Parathyroid adenoma (tissue), 2 donors: Measurements from ENCODE around the gene RABGAP1.

Experiments used
- H2AFZ ChIP-seq: fragments of 300-600 bp; sonication (generic); one replicate; pipeline ENCODE4 v1.7.0; 2017; ENCODE audit warnings: antibody characterized with exemption, mild to moderate bottlenecking
- H3K27ac ChIP-seq: fragments of 300-600 bp; sonication (generic); one replicate; pipeline ENCODE4 v1.7.0; 2017
- H3K27me3 ChIP-seq: fragments of 300-600 bp; sonication (generic); one replicate; pipeline ENCODE4 v1.7.0; 2017; ENCODE audit warnings: low read length; ENCODE audit not compliant: control insufficient read depth, insufficient read depth
- H3K36me3 ChIP-seq: fragments of 300-600 bp; sonication (generic); one replicate; pipeline ENCODE4 v1.7.0; 2017; ENCODE audit warnings: low read length; ENCODE audit not compliant: control insufficient read depth, insufficient read depth
- H3K4me1 ChIP-seq: fragments of 300-600 bp; sonication (generic); one replicate; pipeline ENCODE4 v1.7.0; 2017; ENCODE audit warnings: control low read depth
- H3K4me2 ChIP-seq: fragments of 300-600 bp; sonication (generic); one replicate; pipeline ENCODE4 v1.7.0; 2017; ENCODE audit warnings: low read length
- H3K4me3 ChIP-seq: fragments of 300-600 bp; sonication (generic); one replicate; pipeline ENCODE4 v1.7.0; 2017; ENCODE audit warnings: low read depth, low read length
- H3K79me2 ChIP-seq: fragments of 300-600 bp; sonication (generic); one replicate; pipeline ENCODE4 v1.7.0; 2017; ENCODE audit warnings: control low read depth
- H3K9ac ChIP-seq: fragments of 300-600 bp; sonication (generic); one replicate; pipeline ENCODE4 v1.7.0; 2017; ENCODE audit warnings: mild to moderate bottlenecking
- H3K9me3 ChIP-seq: fragments of 300-600 bp; sonication (generic); one replicate; pipeline ENCODE4 v1.7.0; 2017; ENCODE audit warnings: low read length; ENCODE audit not compliant: control insufficient read depth
- CTCF ChIP-seq: fragments of 300-600 bp; sonication (generic); IDR thresholded peaks from one replicate; pipeline ENCODE4 v1.7.0; 2017; ENCODE audit warnings: antibody characterized with exemption, mild to moderate bottlenecking
- donor health status: primary hyperparathyroidism.

The RABGAP1 gene

DNA sequence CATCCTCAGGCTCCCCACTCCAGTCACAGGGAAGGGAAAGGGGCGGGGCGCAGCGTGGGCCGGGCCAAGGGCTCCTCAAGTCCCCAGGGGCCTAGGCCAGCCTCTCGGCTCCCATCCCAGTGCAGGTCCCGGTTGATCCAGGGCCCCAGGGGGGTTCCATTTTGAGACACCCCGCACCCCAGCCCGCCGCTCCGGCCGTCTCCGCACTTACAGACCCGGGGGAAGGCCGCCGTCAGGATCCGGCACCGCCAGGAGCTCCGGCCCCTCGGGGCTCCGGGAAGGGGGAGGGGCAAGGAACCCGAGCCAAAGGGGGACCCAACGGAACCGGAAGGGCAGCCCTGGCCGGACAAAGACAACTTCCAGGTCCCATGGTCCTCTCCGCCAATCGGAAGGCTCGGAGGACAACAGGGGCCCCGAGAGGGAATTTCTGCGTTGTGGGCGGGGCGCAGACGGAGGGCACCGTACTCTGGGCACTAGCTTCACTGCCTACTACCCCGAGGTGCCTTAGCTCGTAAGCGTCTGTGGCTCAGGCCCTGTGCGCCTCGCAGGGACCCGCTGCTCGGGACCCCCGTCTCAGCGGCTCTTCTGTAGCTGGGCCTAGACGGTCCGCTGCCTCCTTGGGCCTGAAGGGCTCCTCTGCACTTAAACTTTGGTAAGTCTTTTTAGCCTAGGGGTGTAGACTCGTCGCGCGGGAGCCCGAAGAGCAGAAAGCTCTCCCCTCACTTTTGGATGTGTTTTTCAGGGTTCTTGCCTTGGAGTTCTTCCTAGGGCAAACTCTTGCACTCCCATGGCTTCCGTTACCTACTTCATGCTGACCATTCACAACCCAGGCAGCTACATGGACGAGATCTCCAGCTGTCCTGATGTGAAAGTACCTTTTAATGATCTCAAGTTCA, 9.3 kb upstream of the RABGAP1 start, which contains the start of gene ZBTB26:
Gene ZBTB26, minus strand, starts transcription at position 287 of the 896 bp plus-strand sequence. CDS start 11,578 bp downstream, outside the sequence.
- Histone ChIP-seq H3K27ac (peak within 1 kb of the TSS; percentile 81), H3K4me3 (peak within 1 kb of the TSS; percentile 82)
- no peak for TF ChIP-seq CTCF

DNA sequence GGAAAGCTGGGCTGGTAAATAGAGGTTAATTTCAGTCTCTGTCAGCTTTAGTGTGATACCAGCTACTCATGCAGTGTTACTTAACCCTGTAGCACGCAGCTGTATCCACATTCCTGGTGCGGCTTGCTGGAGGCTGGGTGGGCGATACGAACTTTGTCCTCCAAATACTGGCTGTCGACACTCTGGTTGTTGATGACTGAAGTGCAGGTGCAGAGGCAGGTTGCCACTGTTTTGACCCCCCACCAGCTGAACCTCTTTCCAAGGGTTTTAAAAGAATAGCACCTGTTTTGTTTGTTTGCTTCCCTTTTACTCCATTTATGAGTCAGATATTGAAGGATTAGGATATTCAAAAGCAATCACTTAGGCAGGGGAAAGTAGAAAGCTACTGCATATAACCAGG, 4.4 kb upstream of the RABGAP1 start:
- Histone ChIP-seq H3K27ac (no peak overlapping the region), H3K4me2 (no peak overlapping the region), H3K27me3 (no peaks in the 10 kb centered on the region), H3K9ac (no peak overlapping the region), H3K79me2 (peaks cover 15% of the 10 kb centered on the region), H3K4me3 (no peak overlapping the region), H3K4me1 (peaks cover 3% of the 10 kb centered on the region), H3K36me3 (no peaks in the 10 kb centered on the region), H3K9me3 (no peaks in the 10 kb centered on the region), H2AFZ (no peak overlapping the region)
- no peak for TF ChIP-seq CTCF

More for the DNA sequence above, 9.3 kb upstream of the RABGAP1 start, which contains the start of gene ZBTB26:
- peak within 1 kb of the TSS; percentile 84 for H3K4me2 ChIP-seq
- H2AFZ ChIP-seq = peak within 1 kb of the TSS; percentile 89
- H3K79me2 ChIP-seq = peaks cover 7% of the 10 kb centered on the region
- H3K9me3 ChIP-seq = no peaks in the 10 kb centered on the region
- peaks cover 7% of the 10 kb centered on the region for H3K4me1 ChIP-seq
- H3K36me3 ChIP-seq = no peaks in the 10 kb centered on the region
- H3K27me3 ChIP-seq = no peaks in the 10 kb centered on the region
- H3K9ac ChIP-seq = peak within 1 kb of the TSS; percentile 50

DNA sequence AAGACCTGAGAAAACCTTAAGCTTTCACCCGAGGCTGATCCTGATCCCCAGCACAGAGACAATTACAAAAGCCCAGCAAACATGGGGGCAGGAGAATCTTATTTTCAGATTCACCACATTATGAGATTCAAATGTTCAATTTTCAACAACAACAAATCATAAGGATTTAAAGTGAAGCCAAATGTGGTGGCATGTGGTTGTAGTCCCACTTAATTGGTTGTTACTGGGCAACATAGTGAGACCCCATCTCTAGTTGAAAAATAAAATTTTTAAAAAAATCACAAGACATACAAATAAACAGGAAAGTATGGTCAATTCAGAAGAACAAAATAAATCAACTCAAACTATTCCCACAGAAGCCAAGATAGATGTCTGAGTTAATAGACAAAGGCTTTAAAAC, 3.9 kb upstream of the RABGAP1 start:
- no peak overlapping the region for H2AFZ ChIP-seq
- H3K27me3 ChIP-seq = no peaks in the 10 kb centered on the region
- H3K27ac ChIP-seq = no peak overlapping the region
- peaks cover 3% of the 10 kb centered on the region for H3K4me1 ChIP-seq
- H3K9ac ChIP-seq = no peak overlapping the region
- peaks cover 15% of the 10 kb centered on the region for H3K79me2 ChIP-seq
- no peaks in the 10 kb centered on the region for H3K36me3 ChIP-seq
- TF ChIP-seq CTCF = no peak
- no peaks in the 10 kb centered on the region for H3K9me3 ChIP-seq
- H3K4me2 ChIP-seq = no peak overlapping the region
- no peak overlapping the region for H3K4me3 ChIP-seq

- peaks cover 3% of the 10 kb centered on the region for H3K4me1 ChIP-seq
Observed at GRCh38 chr9:122939601-122940000, 1.2 kb upstream of the RABGAP1 start.

More at GRCh38 chr9:122939601-122940000, 1.2 kb upstream of the RABGAP1 start:
- Histone ChIP-seq H3K36me3 (no peaks in the 10 kb centered on the region), H3K27me3 (no peaks in the 10 kb centered on the region), H3K4me3 (no peak overlapping the region), H3K4me2 (no peak overlapping the region), H3K79me2 (peaks cover 19% of the 10 kb centered on the region), H3K9ac (no peak overlapping the region), H3K27ac (no peak overlapping the region), H3K9me3 (no peaks in the 10 kb centered on the region), H2AFZ (no peak overlapping the region)
- TF ChIP-seq CTCF = no peak
